Vagina (tissue), 2 donors: Measurements from ENCODE around the gene UBE2F.

Experiments
- CTCF ChIP-seq, 3 experiments: fragments of 450-650 bp in 2 of 3; fragments of 200-600 bp in 1 of 3; sonication (generic) in 1 of 3; IDR thresholded peaks; one replicate each; pipeline ENCODE4 v1.5.1; 2017 to 2019; ENCODE audit warnings: antibody characterized with exemption in 3 of 3, mild to moderate bottlenecking in 2 of 3, moderate library complexity in 2 of 3
- POLR2AphosphoS5 ChIP-seq, 2 donors: sonication (generic); formaldehyde crosslinking; IDR thresholded peaks; one replicate each; pipeline ENCODE4 v1.9.0; 2017; ENCODE audit warnings: antibody characterized with exemption in 2 of 2, mild to moderate bottlenecking in 2 of 2, low read depth in 1 of 2; ENCODE audit not compliant: insufficient read depth in 1 of 2

- TF ChIP-seq CTCF (IDR thresholded peaks at IDR 0.05) (no peak), POLR2AphosphoS5 (IDR thresholded peaks at IDR 0.05; ENCODE audit: insufficient read depth in 1 of 2, low read depth in 1 of 2) (no peak)
Measured at GRCh38 chr2:238090887-238091286, 124.1 kb downstream of the UBE2F start.
